Measurements from ENCODE around the gene CYP11A1. TPM values are rescaled to one million over a fixed set of nuclear protein-coding genes. Genes with fewer than 3 reads are reported as not detected.

The CYP11A1 gene
- total RNA-seq (2014; rRNA removed; shearing (Covaris generic)) = not detected in 2 replicates
- polyA plus RNA-seq (2014; cell fraction: nucleus; rRNA removed) = not detected in 2 replicates

- DNase-seq (ENCODE audit: extremely low read depth, low read depth) = no peak
Measured at GRCh38 chr15:74367296-74367854, at the start of gene CYP11A1. Gene CYP11A1, minus strand, starts transcription at chr15:74367646. Its CDS starts 61 bp downstream, at chr15:74367585.

- DNase-seq (ENCODE audit: extremely low read depth, low read depth) = no peak
Measured at GRCh38 chr15:74417225-74417624, 49.8 kb upstream of the CYP11A1 start.

GRCh38 chr15:74415966-74416916 is 48.8 kb upstream of the CYP11A1 start:
- no peak for DNase-seq (ENCODE audit: extremely low read depth, low read depth)

GRCh38 chr15:74414603-74415338 is 47.3 kb upstream of the CYP11A1 start:
- no peak for DNase-seq (ENCODE audit: extremely low read depth, low read depth)

GRCh38 chr15:74414081-74414580 is 46.7 kb upstream of the CYP11A1 start:
- no peak for DNase-seq (ENCODE audit: extremely low read depth, low read depth)

- DNase-seq (ENCODE audit: extremely low read depth, low read depth) = no peak
Measured at GRCh38 chr15:74413350-74414080, 46.1 kb upstream of the CYP11A1 start.

DNA sequence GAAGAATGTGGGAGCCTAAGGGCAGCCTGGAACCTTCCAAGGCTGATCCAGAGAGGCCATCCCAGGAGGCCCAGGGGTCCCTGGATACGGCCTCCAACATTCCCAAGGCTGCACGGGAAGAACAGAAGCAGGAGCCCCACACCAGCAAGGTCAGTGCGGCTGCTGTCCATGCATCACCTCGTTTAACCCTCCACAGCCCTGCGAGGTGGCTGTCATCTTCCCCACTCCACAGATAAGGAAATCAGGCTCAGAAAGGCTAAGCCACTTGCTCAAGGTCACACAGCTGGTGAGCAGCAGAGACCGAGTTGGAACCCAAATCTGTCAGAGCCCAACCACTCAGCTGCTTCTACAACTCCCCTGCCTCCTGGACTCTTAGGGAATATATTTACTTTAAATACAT is 44.7 kb upstream of the CYP11A1 start:
- DNase-seq (ENCODE audit: extremely low read depth, low read depth) = no peak

- no peak for DNase-seq (ENCODE audit: extremely low read depth, low read depth)
Measured at GRCh38 chr15:74411686-74412085, 44.2 kb upstream of the CYP11A1 start.

DNA sequence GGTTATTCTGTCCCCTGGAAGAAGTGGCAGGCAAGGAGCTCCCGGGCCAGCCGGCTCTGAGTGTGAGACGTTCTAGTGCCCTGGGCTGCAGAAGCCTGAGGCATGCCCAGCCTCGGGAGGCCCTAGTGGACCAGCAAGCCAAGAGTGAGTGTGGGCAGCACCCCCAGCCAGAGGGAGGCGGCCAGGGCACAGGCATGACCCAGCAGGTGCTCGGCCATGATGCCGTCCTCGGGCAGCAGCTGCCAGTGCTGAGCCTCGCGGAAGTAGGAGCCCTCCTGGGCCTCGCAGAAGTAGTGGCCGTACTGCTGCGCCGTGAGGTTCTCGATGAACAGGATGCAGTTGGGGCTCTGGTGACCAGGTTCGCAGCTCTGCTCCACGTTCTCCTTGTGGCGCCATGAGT is 43.1 kb upstream of the CYP11A1 start:
- DNase-seq (ENCODE audit: extremely low read depth, low read depth) = no peak

DNA sequence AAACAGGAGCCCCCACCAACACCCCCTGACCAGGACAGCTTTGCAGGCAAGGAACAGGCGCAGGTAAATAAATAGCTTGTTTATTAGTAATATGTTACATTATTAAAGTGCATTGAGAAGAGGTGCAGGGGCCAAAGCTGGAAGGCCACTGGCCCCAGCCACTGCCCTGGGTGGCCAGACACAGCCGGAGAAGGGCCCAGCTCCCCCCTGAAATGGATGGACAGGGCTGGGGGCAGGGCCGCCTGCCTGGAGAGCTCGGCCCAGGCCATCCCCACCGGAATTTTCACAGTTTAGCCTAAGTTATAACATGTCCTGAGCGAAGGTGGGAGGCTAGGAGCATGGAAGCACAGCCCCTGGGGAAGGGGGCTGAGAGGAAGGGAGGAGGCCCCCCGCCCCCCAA is 41.8 kb upstream of the CYP11A1 start:
- DNase-seq (ENCODE audit: extremely low read depth, low read depth) = no peak

GRCh38 chr15:74408815-74409214 is 41.4 kb upstream of the CYP11A1 start:
- DNase-seq (ENCODE audit: extremely low read depth, low read depth) = no peak

- no peak for DNase-seq (ENCODE audit: extremely low read depth, low read depth)
Measured at GRCh38 chr15:74408385-74408784, 40.9 kb upstream of the CYP11A1 start.

DNA sequence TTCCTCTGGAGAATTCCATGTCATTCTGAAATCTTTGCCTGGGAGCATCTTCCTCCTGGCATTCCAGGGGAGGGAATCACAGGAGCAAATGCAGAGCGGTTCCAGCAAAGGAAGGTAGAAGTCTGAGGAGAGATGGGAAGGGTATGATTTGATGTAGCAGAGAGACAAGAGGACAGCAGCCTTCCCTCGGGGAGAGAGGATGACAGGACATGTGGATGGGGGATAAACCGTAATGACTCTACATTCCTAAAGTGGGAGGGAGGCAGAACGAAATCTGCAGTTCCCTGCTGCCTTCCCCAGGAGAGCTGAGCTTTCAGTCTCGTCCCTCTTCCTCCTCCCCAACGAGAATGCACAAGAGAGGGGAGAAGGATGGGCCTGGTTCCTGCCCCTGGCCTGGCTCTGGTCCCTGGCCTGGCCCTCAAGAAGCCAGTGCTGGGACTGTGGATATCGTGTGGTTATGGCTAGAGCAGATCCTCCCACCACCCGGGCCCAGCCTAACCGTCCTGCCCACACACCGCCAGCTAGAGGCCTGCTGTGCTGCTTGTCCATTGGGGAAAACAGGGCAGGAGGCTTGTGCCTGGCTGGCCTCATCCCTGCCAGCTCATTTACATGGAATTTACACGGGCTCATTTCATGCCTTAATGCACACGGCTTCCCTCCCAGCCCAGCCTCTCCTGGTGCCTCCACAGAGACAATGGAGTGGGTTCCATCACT is 39.7 kb upstream of the CYP11A1 start:
- DNase-seq (ENCODE audit: extremely low read depth, low read depth) = no peak

DNA sequence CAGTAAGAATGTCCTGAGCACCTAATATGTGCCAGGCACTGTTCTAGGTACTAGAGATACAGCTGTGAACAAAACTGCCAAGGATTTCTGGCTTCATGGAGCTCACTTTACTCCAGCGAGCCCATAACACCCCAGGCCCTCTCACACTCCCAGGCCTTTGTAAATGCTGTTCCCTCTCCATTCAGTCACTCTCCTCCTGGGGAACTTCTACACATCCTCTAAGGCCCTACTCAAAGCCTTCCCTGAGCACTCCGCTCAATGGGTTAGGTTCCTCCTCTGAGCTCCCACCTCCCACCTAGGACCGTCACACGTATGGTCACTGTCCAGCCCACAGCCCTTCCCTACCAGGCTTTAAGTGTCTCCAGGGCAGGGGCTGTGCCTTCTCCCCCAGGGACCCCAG is 39.1 kb upstream of the CYP11A1 start:
- DNase-seq (ENCODE audit: extremely low read depth, low read depth) = no peak

GRCh38 chr15:74405823-74406222 is 38.4 kb upstream of the CYP11A1 start:
- no peak for DNase-seq (ENCODE audit: extremely low read depth, low read depth)

GRCh38 chr15:74403991-74404563 is 36.6 kb upstream of the CYP11A1 start:
- no peak for DNase-seq (ENCODE audit: extremely low read depth, low read depth)

DNA sequence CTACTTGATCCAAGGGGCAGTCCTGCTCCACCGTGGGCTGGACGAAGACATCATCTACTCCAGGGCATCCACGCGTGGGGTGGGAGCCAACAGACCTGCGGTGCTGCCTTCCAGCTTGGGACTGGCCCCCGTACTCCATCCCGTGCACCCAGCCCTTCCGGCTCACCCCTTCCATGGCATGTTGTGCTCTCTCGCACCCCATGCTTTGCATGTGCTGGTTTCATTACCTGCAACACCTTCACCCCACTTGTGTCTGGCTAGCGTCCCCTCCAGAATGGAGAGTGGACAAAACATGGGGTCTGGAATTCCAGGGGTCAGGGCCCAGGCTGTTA is 36.1 kb upstream of the CYP11A1 start:
- no peak for DNase-seq (ENCODE audit: extremely low read depth, low read depth)

- no peak for DNase-seq (ENCODE audit: extremely low read depth, low read depth)
Measured at GRCh38 chr15:74402873-74403587, 35.6 kb upstream of the CYP11A1 start.

GRCh38 chr15:74402337-74402841 is 34.9 kb upstream of the CYP11A1 start:
- no peak for DNase-seq (ENCODE audit: extremely low read depth, low read depth)

All from NCI-H460 (cell line).